ENCODE results near the gene PARK7. TPM values are rescaled to one million over a fixed set of nuclear protein-coding genes. Genes with fewer than 3 reads are reported as not detected.

PARK7 gene
- total and polyA plus RNA-seq, 11 donors: 275 to 550 (median 345) TPM

DNA sequence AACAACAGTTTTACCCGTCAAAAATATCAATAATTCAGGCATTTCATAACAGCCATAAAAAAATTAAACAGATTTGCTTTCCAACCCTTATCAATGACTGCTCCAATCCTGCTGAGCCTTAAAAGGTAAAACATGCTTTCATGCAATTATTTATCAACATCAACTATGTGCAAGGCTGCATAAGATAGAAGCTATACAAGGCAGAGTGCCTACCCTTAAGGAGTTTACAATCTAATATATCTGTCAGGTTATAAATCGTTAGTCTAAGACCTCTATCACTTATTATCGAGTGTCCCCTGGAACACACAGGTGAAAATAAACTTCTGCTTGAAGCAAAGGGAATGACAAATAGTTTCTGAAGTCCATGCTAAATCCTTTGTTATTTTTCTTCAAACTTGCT lies 62.8 kb downstream of the PARK7 start:
- peak overlapping the region in 1 of 12 donors; percentile 54 for H3K27ac ChIP-seq
- H3K9me3 ChIP-seq: no peaks in the 10 kb centered on the region
- WGBS, 4 donors: 90 to 95% (median 92%) methylated on average over 3 of the region's 3 CpGs
- ATAC-seq (no peak), DNase-seq (no peak)
- peaks cover 0 to 55% (median 33%) of the 10 kb centered on the region in 12 donors for H3K4me1 ChIP-seq
- peak overlapping the region in 9 of 12 donors; percentile 66 to 95 (median 83) for H3K4me3 ChIP-seq
- peaks cover 0 to 17% (median 0%) of the 10 kb centered on the region in 9 donors for H3K27me3 ChIP-seq
- no peaks in the 10 kb centered on the region for H3K36me3 ChIP-seq
- intact Hi-C loops (cut with DNase I): loop anchor here in 4 of 10 donors (5.0 to 10.0 kb wide), 4 partner anchors 37 to 420 kb away; no protein-coding TSS in a partner anchor
- TF ChIP-seq, protein P1, sequence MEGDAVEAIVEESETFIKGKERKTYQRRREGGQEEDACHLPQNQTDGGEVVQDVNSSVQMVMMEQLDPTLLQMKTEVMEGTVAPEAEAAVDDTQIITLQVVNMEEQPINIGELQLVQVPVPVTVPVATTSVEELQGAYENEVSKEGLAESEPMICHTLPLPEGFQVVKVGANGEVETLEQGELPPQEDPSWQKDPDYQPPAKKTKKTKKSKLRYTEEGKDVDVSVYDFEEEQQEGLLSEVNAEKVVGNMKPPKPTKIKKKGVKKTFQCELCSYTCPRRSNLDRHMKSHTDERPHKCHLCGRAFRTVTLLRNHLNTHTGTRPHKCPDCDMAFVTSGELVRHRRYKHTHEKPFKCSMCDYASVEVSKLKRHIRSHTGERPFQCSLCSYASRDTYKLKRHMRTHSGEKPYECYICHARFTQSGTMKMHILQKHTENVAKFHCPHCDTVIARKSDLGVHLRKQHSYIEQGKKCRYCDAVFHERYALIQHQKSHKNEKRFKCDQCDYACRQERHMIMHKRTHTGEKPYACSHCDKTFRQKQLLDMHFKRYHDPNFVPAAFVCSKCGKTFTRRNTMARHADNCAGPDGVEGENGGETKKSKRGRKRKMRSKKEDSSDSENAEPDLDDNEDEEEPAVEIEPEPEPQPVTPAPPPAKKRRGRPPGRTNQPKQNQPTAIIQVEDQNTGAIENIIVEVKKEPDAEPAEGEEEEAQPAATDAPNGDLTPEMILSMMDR (IDR thresholded peaks at IDR 0.05): no peak
- no peak for TF ChIP-seq POLR2A (IDR thresholded peaks at IDR 0.05)

DNA sequence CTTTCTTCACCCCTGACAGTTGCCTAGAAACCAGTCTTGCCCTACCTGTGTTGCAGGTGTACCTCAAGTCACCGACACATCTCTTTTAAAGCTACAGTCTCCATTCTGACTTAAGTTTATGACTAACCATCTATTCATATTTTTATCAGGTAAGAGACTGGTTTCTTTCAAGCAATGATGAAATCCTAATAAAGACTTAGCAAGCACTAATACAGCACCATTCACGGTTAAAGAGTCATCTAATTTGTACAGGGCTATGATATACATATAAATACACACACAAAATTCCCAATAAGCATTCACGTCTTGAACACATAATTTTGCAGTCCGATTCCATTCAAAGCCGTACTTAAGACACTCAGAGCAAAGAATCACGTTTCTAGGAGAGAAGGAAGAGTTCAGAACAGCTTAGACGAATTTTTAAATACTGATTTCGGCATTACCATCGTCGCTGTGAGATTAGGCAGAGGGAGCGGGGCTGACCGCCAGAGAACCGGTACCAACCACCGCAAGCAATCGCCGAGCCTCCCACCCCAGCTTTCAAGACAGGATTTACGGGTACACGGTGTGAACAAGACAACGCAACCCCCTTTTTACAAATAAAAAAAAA lies 63.7 kb downstream of the PARK7 start:
- intact Hi-C loops (cut with DNase I): loop anchor here in 5 of 10 donors (1.0 to 10.0 kb wide), 6 partner anchors 43 to 420 kb away; partner anchors contain the start of gene SLC45A1 (in 1 of the 5)
- Histone ChIP-seq H3K27ac (peak overlapping the region in 11 of 12 donors; percentile 71 to 96 (median 89)), H3K36me3 (no peaks in the 10 kb centered on the region), H3K4me1 (peaks cover 0 to 50% (median 31%) of the 10 kb centered on the region in 12 donors), H3K27me3 (peaks cover 0 to 17% (median 0%) of the 10 kb centered on the region in 9 donors), H3K4me3 (peak overlapping the region; percentile 66 to 95 (median 86)), H3K9me3 (no peaks in the 10 kb centered on the region)
- no peak for ATAC-seq
- no peak for DNase-seq
- WGBS, 4 donors: 4 to 11% (median 7%) methylated on average over 19 of the region's 19 CpGs
- TF ChIP-seq, protein P1 (IDR thresholded peaks at IDR 0.05): no peak
- TF ChIP-seq POLR2A (IDR thresholded peaks at IDR 0.05): no peak

DNA sequence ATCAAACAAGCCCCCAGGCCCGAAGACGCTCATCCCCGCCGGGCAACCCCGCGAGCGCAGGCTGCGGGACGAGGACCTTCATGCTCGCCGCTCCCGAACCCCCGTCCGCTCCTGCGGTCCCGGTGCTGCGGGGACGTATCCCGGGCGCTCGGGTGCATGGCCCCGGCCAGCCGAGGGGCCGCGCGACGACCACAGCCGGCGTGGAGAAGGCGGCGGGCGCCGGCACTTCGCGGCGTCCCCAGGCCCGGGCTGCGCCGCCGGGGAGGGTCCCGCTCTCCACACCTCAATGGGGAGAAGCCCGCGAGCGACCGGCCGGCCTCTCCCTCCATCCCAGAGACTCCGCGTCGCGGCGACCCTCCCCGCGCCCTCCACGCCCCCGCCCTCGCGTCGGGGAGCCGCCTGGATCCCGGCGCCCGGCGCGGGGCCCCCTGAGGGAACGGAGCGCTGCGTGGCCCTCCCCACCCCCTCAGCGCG lies 64.2 kb downstream of the PARK7 start:
- no peak for TF ChIP-seq POLR2A (IDR thresholded peaks at IDR 0.05)
- TF ChIP-seq, protein P1 (IDR thresholded peaks at IDR 0.05): no peak
- intact Hi-C loops (cut with DNase I): loop anchor here in 8 of 10 donors (1.0 to 10.0 kb wide), 10 partner anchors 43 to 419 kb away; partner anchors contain the start of gene SLC45A1 (in 2 of the 8)
- DNase-seq: peak in 1 of 5 donors; percentile 31

More for the DNA sequence above, 64.2 kb downstream of the PARK7 start:
- WGBS, 4 donors: 0 to 1% (median 0%) methylated on average over 12 to 69 of the region's 69 CpGs
- Histone ChIP-seq H3K4me3 (peak overlapping the region; percentile 66 to 95 (median 86)), H3K27me3 (peaks cover 0 to 17% (median 0%) of the 10 kb centered on the region in 9 donors), H3K36me3 (no peaks in the 10 kb centered on the region), H3K9me3 (no peaks in the 10 kb centered on the region), H3K4me1 (peaks cover 0 to 47% (median 30%) of the 10 kb centered on the region in 12 donors), H3K27ac (peak overlapping the region; percentile 61 to 96 (median 88))
- peak in 1 of 4 donors; percentile 31 for ATAC-seq

All from heart left ventricle (tissue), 16 donors.